Choroid plexus epithelial cell (primary cell): ENCODE measurements around the gene ZNF70.

Experiments
- DNase-seq: peaks from one replicate; pipeline ENCODE4 v3.0.0-alpha.2; 2010; ENCODE audit warnings: low read depth
- H3K4me3 ChIP-seq: 2 replicates; pipeline ENCODE4 v1.5.1; 2011; ENCODE audit warnings: low read depth, mild to moderate bottlenecking, control low read depth, low read length, moderate library complexity
- CTCF ChIP-seq: conservative IDR thresholded peaks from 2 replicates; pipeline ENCODE4 v1.5.1; 2011; ENCODE audit warnings: low read depth, mild to moderate bottlenecking, control low read depth, inconsistent platforms, low read length, moderate library complexity

The ZNF70 gene

DNA sequence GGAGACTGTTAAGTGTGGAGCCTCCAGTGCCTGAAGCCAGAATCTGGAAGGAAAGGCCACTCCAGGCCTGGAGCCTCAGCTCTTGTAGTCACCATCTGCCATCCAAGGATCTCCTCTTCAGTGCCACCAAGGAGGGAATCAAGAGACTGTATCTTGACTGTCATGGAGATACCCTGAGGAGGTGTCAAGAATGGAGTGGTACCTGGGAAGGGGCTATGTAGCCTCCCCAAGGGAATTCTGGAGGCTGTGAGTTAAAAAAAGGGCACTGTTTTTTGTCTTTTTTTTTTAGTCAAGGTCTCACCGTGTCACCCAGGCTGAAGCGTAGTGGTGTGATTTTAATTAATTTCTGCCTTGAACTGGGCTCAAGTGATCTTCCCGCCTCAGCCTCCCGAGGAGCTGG lies 8.7 kb upstream of the ZNF70 start:
- no peak for DNase-seq
- H3K4me3 ChIP-seq = no peak overlapping the region
- no peak for TF ChIP-seq CTCF

- no peak for DNase-seq
- H3K4me3 ChIP-seq = no peak overlapping the region
- TF ChIP-seq CTCF = no peak
Observed at GRCh38 chr22:23756891-23757290, 6.0 kb upstream of the ZNF70 start.

GRCh38 chr22:23755711-23756110 lies 4.8 kb upstream of the ZNF70 start:
- TF ChIP-seq CTCF = no peak
- H3K4me3 ChIP-seq = no peak overlapping the region
- no peak for DNase-seq

- no peak for TF ChIP-seq CTCF
- no peak for DNase-seq
- no peak overlapping the region for H3K4me3 ChIP-seq
Observed at GRCh38 chr22:23754980-23755636, 4.2 kb upstream of the ZNF70 start.

DNA sequence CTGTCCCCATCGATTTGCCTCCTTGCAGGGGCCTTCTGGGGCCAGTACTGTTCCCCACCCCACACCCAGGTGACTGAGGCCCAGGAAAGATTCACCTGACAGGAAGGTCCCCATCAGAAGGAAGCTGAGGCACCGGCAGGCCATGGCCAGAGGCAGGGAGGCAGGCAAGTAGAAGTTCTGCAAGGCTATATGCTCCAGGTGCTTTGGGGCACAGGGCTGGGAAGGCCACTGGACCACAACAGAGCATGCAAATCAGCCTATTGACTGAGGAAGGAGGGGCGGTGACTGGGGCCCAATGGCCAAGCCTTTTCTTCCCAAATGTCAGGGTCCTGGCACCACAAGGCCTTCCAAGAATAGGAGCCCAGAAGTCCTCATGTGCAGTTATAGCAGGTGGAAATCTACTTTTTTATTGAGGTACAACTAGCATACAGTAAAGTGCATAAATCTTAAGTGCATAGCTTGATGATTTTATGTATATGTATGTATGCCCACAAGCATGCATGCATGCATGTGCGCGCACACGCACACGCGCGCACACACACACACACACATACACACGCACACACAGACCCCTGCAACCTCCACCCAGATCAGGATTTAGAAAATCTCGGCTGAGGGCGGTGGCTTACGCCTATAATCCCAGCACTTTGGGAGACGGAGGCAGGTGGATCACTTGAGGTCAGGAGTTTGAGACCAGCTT lies 3.5 kb upstream of the ZNF70 start, which contains the start of gene VPREB3:
Gene VPREB3, minus strand, starts transcription at position 206 of the 700 bp plus-strand sequence. Its CDS starts 62 bp downstream, at position 144.
- no peak for DNase-seq
- H3K4me3 ChIP-seq = no peak within 1 kb of the TSS
- TF ChIP-seq CTCF = no peak

DNA sequence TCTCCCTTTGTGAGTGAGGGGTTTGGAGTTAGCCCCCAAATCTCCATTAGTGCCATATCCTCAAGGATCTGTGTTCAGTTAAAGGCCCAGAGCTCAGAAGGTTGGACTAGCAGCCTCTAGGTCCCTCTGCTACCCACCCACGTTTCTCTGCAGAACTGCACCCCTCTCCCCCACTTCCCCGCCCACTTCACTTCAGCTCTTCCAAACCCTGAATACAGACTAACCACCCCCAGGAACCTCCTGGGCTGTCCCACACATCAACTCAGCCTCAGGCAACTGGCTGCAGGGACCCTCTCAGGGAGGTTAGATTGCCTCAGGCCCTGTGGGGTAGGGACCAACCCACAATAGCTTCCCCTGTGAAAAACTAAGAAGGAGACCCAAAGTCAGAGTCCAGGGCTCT lies 2.5 kb upstream of the ZNF70 start:
- no peak for TF ChIP-seq CTCF
- H3K4me3 ChIP-seq = no peak overlapping the region
- no peak for DNase-seq

DNA sequence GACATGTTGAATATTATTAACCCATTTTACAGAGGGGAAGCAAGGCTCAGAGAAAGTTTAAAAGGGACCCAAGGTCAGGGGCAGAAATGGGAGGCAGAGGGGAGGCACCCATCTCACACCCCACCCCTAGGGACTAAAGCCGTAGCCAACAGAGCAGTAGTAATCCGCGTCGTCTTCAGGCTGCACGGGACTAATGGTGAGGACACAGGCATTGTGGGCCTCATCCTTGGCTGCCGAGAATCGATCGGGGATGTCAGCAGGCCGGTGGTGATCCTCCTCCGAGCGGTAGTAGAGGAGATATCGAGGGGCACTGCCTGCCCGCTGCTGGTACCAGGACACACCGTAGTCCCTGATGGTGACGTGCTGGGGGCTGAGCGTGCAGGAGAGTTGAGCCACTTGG lies 1.8 kb upstream of the ZNF70 start:
- DNase-seq = no peak
- H3K4me3 ChIP-seq = no peak overlapping the region
- no peak for TF ChIP-seq CTCF
